BLaER1 treated with 17β-estradiol and CSF1 and Interleukin-3, amounts not matched to agents 10 nM and 100 nM (cell line): ENCODE results near the gene MRPL24.

Experiments used
- H3K27ac ChIP-seq, 11 experiments: shearing (Covaris generic); formaldehyde crosslinking; 2 replicates each; pipeline ENCODE4 v1.8.1; 2022
- H3K27me3 ChIP-seq, 11 experiments: shearing (Covaris generic); formaldehyde crosslinking; 2 replicates each; pipeline ENCODE4 v1.8.1; 2022
- H3K36me3 ChIP-seq, 11 experiments: shearing (Covaris generic); formaldehyde crosslinking; 2 replicates each; pipeline ENCODE4 v1.8.1; 2022
- H3K4me1 ChIP-seq, 10 experiments: shearing (Covaris generic); formaldehyde crosslinking; 2 replicates each; pipeline ENCODE4 v1.8.1; 2022
- H3K4me2 ChIP-seq, 11 experiments: shearing (Covaris generic); formaldehyde crosslinking; 2 replicates each; pipeline ENCODE4 v1.8.1; 2022
- H3K4me3 ChIP-seq, 10 experiments: shearing (Covaris generic); formaldehyde crosslinking; 2 replicates each; pipeline ENCODE4 v1.8.1; 2022
- H3K9ac ChIP-seq, 11 experiments: shearing (Covaris generic); formaldehyde crosslinking; 2 replicates each; pipeline ENCODE4 v1.8.1; 2022
- H3K9me3 ChIP-seq, 11 experiments: shearing (Covaris generic); formaldehyde crosslinking; replicated peaks in 1 of 11; 2 replicates each; pipeline ENCODE4 v1.8.1; 2022
- H4K20me1 ChIP-seq, 11 experiments: shearing (Covaris generic); formaldehyde crosslinking; 2 replicates each; pipeline ENCODE4 v1.8.1; 2022
- Cebpa-rat ChIP-seq, 11 experiments: shearing (Covaris generic); IDR thresholded peaks; 2 replicates each; pipeline ENCODE4 v1.8.1; 2022

The MRPL24 gene

DNA sequence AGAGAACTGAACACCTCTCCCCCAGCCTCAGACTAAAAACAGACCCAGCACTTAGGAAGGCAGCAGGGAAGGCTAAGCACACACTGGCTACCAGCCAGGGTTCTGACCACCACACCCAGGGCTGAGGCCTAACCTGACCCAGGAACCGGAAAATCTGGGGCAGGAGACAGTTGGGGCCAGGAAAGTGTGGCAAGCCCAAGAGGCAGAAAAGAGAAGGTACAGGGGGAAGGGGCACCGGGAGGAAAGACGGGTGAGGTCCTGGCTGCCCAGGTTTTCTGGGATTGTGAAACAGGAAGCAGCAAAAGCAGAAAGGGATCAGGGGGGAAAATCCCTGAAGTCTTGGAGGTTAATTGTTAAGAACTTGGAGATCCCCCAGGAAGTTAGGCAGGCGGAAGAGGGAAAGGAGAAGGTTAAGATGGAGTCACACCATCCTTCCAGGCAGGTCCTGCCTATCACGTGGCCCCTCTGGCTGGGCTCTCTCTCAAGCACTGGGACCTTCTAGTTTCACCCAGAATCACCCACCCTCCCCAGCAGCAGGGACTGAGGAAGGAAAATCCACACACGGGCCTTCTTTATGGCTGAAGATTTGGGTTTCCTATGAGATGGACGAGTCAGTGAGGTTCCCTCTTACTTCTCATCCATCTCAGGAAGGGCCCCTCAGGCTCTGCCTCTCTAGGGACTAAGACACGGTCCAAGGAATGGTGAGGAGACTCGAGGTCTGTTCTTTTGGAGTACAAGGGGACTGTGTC, 8.0 kb upstream of the MRPL24 start:
- Histone ChIP-seq H3K36me3 (peaks cover 12 to 46% (median 32%) of the 10 kb centered on the region in 11 experiments), H4K20me1 (peaks cover 0 to 48% (median 27%) of the 10 kb centered on the region in 11 experiments; a peak in 18 of 22 replicates), H3K9me3 (no peaks in the 10 kb centered on the region), H3K4me1 (peaks cover 51 to 68% (median 59%) of the 10 kb centered on the region in 10 experiments), H3K4me2 (peak overlapping the region; percentile 90 to 100 (median 100)), H3K4me3 (peak overlapping the region; percentile 87 to 99 (median 98)), H3K27ac (peak overlapping the region; percentile 93 to 100 (median 99)), H3K27me3 (no peaks in the 10 kb centered on the region), H3K9ac (peak overlapping the region; percentile 95 to 100 (median 99))
- no peak; a peak in 1 of 22 replicates for TF ChIP-seq Cebpa-rat (IDR thresholded peaks at IDR 0.05)

DNA sequence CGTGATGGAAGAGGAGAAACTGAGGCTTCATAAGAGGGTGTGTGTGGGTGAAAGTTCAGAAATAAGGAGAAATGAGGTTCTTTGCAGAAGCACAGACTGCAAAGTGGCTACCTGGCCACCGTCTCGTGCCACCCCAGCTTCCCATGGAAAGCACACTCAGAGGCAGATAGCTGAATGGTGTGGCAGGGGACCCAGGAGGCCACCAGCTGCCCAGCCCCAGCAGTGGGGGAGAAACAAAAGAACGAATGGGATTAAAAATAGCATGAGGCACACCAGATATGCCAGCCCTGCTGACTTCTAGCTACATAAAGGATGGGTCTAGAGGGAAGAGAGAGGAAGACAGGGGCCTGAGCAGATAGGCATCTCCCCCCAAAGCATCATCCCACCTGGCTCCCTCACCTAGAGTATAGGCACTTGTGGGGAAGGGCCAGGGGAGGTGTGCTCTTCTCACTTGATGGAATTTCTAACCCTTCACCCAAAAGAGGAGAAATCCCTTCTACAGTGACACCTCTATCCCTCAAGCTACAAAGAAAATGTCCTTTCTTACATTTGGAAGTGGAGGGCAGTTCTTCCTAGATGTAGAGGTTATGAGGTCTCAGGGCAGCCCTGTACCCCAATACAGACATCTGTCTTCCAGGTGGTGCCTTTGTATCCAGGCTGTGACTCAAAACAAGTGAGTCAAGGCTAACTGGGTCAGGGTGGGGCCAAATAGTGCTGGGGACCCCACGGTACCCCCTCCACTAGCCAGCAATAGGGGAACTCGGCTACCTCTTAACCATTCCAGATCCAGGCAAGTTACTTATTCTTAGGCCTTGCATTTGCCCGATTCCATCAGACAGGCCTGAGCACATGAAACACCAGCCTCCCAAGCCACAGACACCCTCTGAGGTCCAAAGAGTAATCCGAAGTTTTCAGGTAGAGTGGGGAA, 7.1 kb upstream of the MRPL24 start:
- Histone ChIP-seq H3K27me3 (no peaks in the 10 kb centered on the region), H3K9me3 (no peaks in the 10 kb centered on the region), H3K9ac (peak overlapping the region; percentile 95 to 100 (median 99)), H3K4me3 (peak overlapping the region; percentile 87 to 99 (median 98)), H3K4me2 (peak overlapping the region; percentile 90 to 100 (median 100)), H3K27ac (peak overlapping the region; percentile 93 to 100 (median 99)), H4K20me1 (peaks cover 0 to 55% (median 35%) of the 10 kb centered on the region in 11 experiments; a peak in 18 of 22 replicates), H3K4me1 (peaks cover 43 to 68% (median 59%) of the 10 kb centered on the region in 10 experiments), H3K36me3 (peaks cover 21 to 54% (median 41%) of the 10 kb centered on the region in 11 experiments)
- no peak for TF ChIP-seq Cebpa-rat (IDR thresholded peaks at IDR 0.05)

DNA sequence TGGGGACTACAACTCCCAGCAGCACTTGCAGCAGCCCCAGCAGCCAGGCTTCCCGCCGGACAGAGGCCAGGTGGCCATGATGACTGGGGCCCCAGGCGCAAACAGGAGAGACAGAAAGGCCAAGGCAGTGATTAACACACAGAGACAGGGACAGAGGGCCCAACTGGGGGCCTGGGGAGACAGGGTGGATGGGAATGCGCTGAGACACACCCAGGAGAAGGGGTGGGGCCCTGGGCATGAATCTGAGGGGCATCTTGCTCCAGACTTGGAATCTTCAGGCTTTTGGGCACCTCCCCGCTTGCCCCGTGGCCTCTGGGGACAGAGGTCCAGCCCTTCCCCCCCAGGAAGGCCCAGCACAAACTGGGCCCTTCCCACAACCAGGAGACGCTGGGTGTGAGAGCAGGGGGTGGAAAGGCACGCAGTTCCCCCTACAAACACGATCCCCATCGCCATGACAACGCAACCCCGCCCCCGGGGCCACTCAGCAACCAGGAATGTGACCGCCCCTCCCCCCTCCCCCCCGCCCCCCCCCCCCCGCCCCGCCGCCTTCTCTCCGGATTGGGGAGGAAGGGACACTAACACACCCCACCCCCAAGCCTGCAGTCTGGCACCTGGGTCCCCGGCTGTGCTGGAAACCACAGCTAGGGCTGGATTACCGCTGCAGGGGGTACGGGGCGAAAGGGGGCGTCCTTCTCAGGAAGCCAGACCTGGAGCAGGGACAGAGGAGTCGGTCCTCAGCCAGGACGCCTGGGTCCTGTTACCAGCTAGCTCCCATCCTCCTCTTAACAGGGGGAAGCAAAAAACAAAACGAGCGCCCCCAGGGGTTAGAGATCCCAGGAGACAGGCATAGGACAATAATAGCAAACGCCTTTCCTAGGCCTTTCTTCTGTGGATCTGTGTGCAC, 6.1 kb upstream of the MRPL24 start:
- Histone ChIP-seq H3K4me1 (peaks cover 38 to 72% (median 61%) of the 10 kb centered on the region in 10 experiments), H3K27ac (peak overlapping the region; percentile 93 to 100 (median 99)), H3K27me3 (no peaks in the 10 kb centered on the region), H3K9ac (peak overlapping the region; percentile 95 to 100 (median 99)), H3K4me2 (peak overlapping the region; percentile 90 to 100 (median 100)), H3K9me3 (no peaks in the 10 kb centered on the region), H3K4me3 (peak overlapping the region; percentile 87 to 99 (median 98)), H4K20me1 (peaks cover 0 to 58% (median 35%) of the 10 kb centered on the region in 11 experiments; a peak in 18 of 22 replicates), H3K36me3 (peaks cover 31 to 65% (median 51%) of the 10 kb centered on the region in 11 experiments)
- TF ChIP-seq Cebpa-rat (IDR thresholded peaks at IDR 0.05): no peak

DNA sequence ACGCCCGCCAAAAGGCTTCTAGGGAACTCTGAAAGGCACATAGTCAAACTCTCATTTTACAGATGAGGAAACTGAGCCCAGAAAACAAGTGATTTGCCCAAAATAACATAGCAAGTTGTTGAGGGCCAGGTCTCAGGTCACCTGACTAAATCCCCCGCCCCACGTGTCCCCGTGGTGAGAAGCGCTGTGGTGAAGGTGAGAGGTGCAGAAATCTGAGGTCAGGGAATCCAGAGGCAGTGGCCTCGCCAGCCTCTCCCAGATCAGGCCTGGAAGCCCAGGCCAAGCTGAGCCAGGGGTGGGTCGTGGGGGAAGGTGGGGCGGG, 5.5 kb upstream of the MRPL24 start:
- H3K4me3 ChIP-seq: peak overlapping the region in 5 of 10 experiments; percentile 38 to 98 (median 93); a peak in 3 of 20 replicates
- H3K4me2 ChIP-seq: peak overlapping the region; percentile 90 to 100 (median 100)
- H4K20me1 ChIP-seq: peaks cover 0 to 58% (median 35%) of the 10 kb centered on the region in 11 experiments; a peak in 18 of 22 replicates
- no peak for TF ChIP-seq Cebpa-rat (IDR thresholded peaks at IDR 0.05)
- H3K27ac ChIP-seq: peak overlapping the region; percentile 83 to 100 (median 99); a peak in 20 of 22 replicates
- H3K9ac ChIP-seq: peak overlapping the region; percentile 37 to 100 (median 98); a peak in 17 of 22 replicates
- H3K9me3 ChIP-seq: no peaks in the 10 kb centered on the region
- H3K4me1 ChIP-seq: peaks cover 44 to 78% (median 67%) of the 10 kb centered on the region in 10 experiments
- H3K27me3 ChIP-seq: no peaks in the 10 kb centered on the region
- H3K36me3 ChIP-seq: peaks cover 36 to 71% (median 57%) of the 10 kb centered on the region in 11 experiments

DNA sequence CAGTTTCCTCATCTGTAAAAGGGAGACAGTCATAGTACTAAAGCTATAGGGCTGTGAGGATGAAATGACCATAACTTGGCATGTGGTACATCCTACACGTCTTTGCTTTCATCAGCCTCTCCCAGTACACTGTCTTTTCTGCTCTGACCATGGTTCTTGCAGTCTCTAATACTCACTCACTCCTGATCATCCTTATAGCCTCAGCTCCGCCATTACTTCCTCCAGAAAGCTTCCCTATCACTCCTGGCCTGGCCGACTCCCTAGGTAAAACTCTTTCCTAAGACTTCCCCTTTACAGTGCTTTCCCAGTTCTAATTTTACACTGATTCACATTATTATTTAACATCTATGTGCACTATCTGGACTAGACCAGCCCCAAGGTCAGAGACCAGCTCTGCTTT, 5.0 kb upstream of the MRPL24 start:
- H3K27me3 ChIP-seq: no peaks in the 10 kb centered on the region
- TF ChIP-seq Cebpa-rat (IDR thresholded peaks at IDR 0.05): no peak
- H3K9ac ChIP-seq: peak overlapping the region; percentile 37 to 100 (median 95); a peak in 17 of 22 replicates
- no peaks in the 10 kb centered on the region for H3K9me3 ChIP-seq
- H3K4me2 ChIP-seq: peak overlapping the region; percentile 90 to 100 (median 100)
- peaks cover 0 to 58% (median 35%) of the 10 kb centered on the region in 11 experiments; a peak in 18 of 22 replicates for H4K20me1 ChIP-seq
- peak overlapping the region in 2 of 10 experiments; percentile 38 to 93; a peak in 2 of 20 replicates for H3K4me3 ChIP-seq
- peak overlapping the region; percentile 83 to 100 (median 99); a peak in 20 of 22 replicates for H3K27ac ChIP-seq
- peaks cover 45 to 78% (median 69%) of the 10 kb centered on the region in 10 experiments for H3K4me1 ChIP-seq
- H3K36me3 ChIP-seq: peaks cover 36 to 71% (median 57%) of the 10 kb centered on the region in 11 experiments

DNA sequence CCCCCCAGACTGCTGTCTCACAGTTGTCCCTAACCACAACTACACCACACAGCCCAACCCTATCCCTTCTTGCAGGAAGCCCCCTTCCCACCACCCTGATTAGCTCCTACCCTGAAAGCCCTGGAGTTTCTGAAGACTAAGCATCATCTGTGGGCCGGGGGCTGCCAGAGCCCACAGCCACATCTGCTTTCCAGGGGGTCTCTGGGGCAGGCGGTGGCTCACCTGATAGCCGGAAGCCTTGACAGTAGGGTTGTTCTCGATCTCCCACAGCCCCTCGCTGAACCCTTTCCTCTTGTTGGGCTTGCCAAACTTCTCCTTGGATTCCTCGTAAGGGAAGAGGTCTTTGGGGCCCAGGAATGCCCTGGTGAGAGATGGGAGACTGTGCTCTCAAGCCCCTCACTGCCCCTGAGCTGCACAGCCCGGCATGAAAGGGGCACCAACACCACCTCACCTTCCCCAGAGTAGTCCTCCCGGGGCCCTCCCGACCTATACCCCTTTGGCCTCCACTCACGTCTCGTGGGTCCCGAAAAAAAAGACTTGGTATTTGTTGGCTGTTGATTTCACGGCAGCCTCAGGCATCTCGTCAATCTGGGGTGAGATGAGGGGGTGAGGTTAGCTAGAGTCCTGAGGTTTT, 4.0 kb upstream of the MRPL24 start:
- Histone ChIP-seq H3K9ac (peak overlapping the region; percentile 52 to 100 (median 95); a peak in 20 of 22 replicates), H3K9me3 (no peaks in the 10 kb centered on the region), H4K20me1 (peaks cover 0 to 58% (median 35%) of the 10 kb centered on the region in 11 experiments; a peak in 18 of 22 replicates), H3K27ac (peak overlapping the region; percentile 11 to 100 (median 93); a peak in 20 of 22 replicates), H3K4me2 (peak overlapping the region; percentile 90 to 100 (median 100)), H3K36me3 (peaks cover 36 to 70% (median 57%) of the 10 kb centered on the region in 11 experiments), H3K4me1 (peaks cover 51 to 82% (median 72%) of the 10 kb centered on the region in 10 experiments), H3K27me3 (no peaks in the 10 kb centered on the region), H3K4me3 (0 out of 20 replicates have a peak overlapping the region, but pooled peaks of 1 of the 10 experiments have one; percentile 3)
- no peak for TF ChIP-seq Cebpa-rat (IDR thresholded peaks at IDR 0.05)

DNA sequence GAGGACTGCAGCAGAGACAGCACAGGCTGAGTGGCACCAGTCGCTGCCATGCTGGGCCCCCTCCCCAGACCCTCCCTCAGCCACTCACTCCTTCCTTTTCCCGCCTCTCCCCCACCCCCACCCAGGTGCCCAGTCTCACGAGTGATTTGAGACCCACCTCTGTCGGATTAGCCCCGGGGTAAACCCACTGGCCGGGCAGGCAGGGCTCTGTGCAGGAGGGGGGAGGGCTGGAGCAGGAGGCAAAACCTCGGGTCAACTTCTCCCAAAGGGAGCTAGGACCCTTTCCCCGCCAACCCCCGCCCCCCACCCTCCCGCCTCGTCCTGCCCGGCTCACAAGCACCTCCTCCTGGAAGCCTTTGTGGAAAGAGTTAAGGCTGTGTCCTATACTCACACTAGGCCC, 3.5 kb upstream of the MRPL24 start:
- Histone ChIP-seq H3K9ac (peak overlapping the region in 8 of 11 experiments; percentile 30 to 99 (median 52); a peak in 11 of 22 replicates), H3K4me1 (peaks cover 57 to 84% (median 77%) of the 10 kb centered on the region in 10 experiments), H3K27me3 (no peaks in the 10 kb centered on the region), H3K4me3 (no peak overlapping the region), H3K4me2 (peak overlapping the region in 4 of 11 experiments; percentile 90 to 100 (median 98); a peak in 5 of 22 replicates), H4K20me1 (peaks cover 0 to 58% (median 35%) of the 10 kb centered on the region in 11 experiments; a peak in 18 of 22 replicates), H3K36me3 (peaks cover 36 to 65% (median 51%) of the 10 kb centered on the region in 11 experiments), H3K9me3 (no peaks in the 10 kb centered on the region), H3K27ac (peak overlapping the region in 9 of 11 experiments; percentile 19 to 100 (median 96); a peak in 10 of 22 replicates)
- no peak for TF ChIP-seq Cebpa-rat (IDR thresholded peaks at IDR 0.05)
